Endothelial cell of umbilical vein (primary cell): ENCODE data around the gene PDE3A. TPM values are rescaled to one million over a fixed set of nuclear protein-coding genes. Genes with fewer than 3 reads are reported as not detected.

Experiments
- BruUV-seq: library from RNA; stranded (reverse); fragments of 400-500 nt; replicated peaks from 2 replicates; lab custom pipeline; 2021; lab: Mats Ljungman, UMichigan
- CTCF ChIA-PET: fragments of 300-600, 350-600 bp; sonication (Branson Sonifier 250); formaldehyde crosslinking; loops from one replicate; lab custom pipeline; 2021; ENCODE audit warnings: antibody characterized with exemption, inconsistent platforms; lab: Charles Lee
- POLR2A ChIA-PET: fragments of 300-600, 350-600 bp; sonication (Branson Sonifier 250); formaldehyde crosslinking; loops from one replicate; lab custom pipeline; 2021; ENCODE audit warnings: antibody characterized with exemption, inconsistent platforms; lab: Charles Lee
- DNase-seq: peaks from one replicate; pipeline ENCODE4 v3.0.0-alpha.2; 2011; ENCODE audit warnings: low read depth, low spot score
- FAIRE-seq: peaks from 2 replicates; lab custom pipeline; 2011; peaks lifted over from hg19 to GRCh38; lab: Jason Lieb, UNC
- H2AFZ ChIP-seq: 2 replicates; pipeline ENCODE4 v1.6.0; 2012; ENCODE audit warnings: low read depth, low read length, control low read depth, inconsistent platforms
- H3K27ac ChIP-seq: 2 replicates; pipeline ENCODE4 v1.5.1; 2011; ENCODE audit warnings: low read depth, mild to moderate bottlenecking, control low read depth, low read length, moderate library complexity; ENCODE audit not compliant: insufficient read depth
- H3K27me3 ChIP-seq, 2 experiments: 2 replicates each; pipeline versions ENCODE4 v1.6.0 to v1.6.1; 2011; ENCODE audit warnings: low read length in 2 of 2, mixed read lengths in 1 of 2; ENCODE audit not compliant: control insufficient read depth in 2 of 2, insufficient read depth in 2 of 2
- H3K36me3 ChIP-seq, 2 experiments: 2 replicates in 1 of 2; 3 replicates in 1 of 2; pipeline ENCODE4 v1.5.1; 2011; ENCODE audit warnings: low read length in 2 of 2, mild to moderate bottlenecking in 1 of 2, moderate library complexity in 1 of 2; ENCODE audit not compliant: control insufficient read depth in 2 of 2, insufficient read depth in 2 of 2; ENCODE audit errors: extremely low read depth in 1 of 2
- H3K4me1 ChIP-seq: 3 replicates; pipeline ENCODE4 v1.5.1; 2011; ENCODE audit warnings: mild to moderate bottlenecking, low read length; ENCODE audit not compliant: control insufficient read depth, insufficient read depth; ENCODE audit errors: extremely low read depth
- H3K4me2 ChIP-seq: 2 replicates; pipeline ENCODE4 v1.6.1; 2011; ENCODE audit warnings: low read length, control low read depth, mixed read lengths; ENCODE audit not compliant: insufficient read depth
- H3K4me3 ChIP-seq, 3 experiments: fragments of 200-600 bp in 1 of 3; sonication (generic), shearing (Covaris generic) in 1 of 3; replicated peaks in 1 of 3; 2 replicates each; pipeline ENCODE4 v1.5.1; 2011 to 2016; ENCODE audit warnings: control low read depth in 3 of 3, low read length in 3 of 3, mild to moderate bottlenecking in 2 of 3, inconsistent platforms in 1 of 3, low read depth in 1 of 3, moderate library complexity in 1 of 3; ENCODE audit not compliant: insufficient read depth in 1 of 3
- H3K79me2 ChIP-seq: 2 replicates; pipeline ENCODE4 v1.6.0; 2012; ENCODE audit warnings: low read length, inconsistent platforms; ENCODE audit not compliant: control insufficient read depth, insufficient read depth
- H3K9ac ChIP-seq: replicated peaks from 2 replicates; pipeline ENCODE3; 2011; ENCODE audit warnings: low read length, control low read depth; ENCODE audit not compliant: insufficient read depth; ENCODE audit errors: extremely low read depth
- H3K9me1 ChIP-seq: replicated peaks from 3 replicates; pipeline ENCODE4 v1.6.0; 2011; ENCODE audit warnings: mild to moderate bottlenecking, low read length; ENCODE audit not compliant: control insufficient read depth, insufficient read depth; ENCODE audit errors: extremely low read depth
- H3K9me3 ChIP-seq: replicated peaks from 2 replicates; pipeline ENCODE4 v1.5.1; 2012; ENCODE audit warnings: low read length, inconsistent platforms; ENCODE audit not compliant: control insufficient read depth, insufficient read depth
- H4K20me1 ChIP-seq: replicated peaks from 2 replicates; pipeline ENCODE3; 2011; ENCODE audit warnings: mild to moderate bottlenecking, low read length; ENCODE audit not compliant: control insufficient read depth, insufficient read depth; ENCODE audit errors: extremely low read depth
- CTCF ChIP-seq, 2 donors: IDR thresholded peaks; 1 replicate in 1 of 2; 2 replicates in 1 of 2; pipeline ENCODE4 v1.5.1; 2011; ENCODE audit warnings: low read length in 2 of 2, mild to moderate bottlenecking in 2 of 2, moderate library complexity in 2 of 2, control low read depth in 1 of 2, inconsistent platforms in 1 of 2, low read depth in 1 of 2; ENCODE audit not compliant: insufficient read depth in 1 of 2; ENCODE audit errors: extremely low read depth in 1 of 2
- EZH2 ChIP-seq: IDR thresholded peaks from 2 replicates; pipeline ENCODE4 v1.6.1; 2012; ENCODE audit warnings: borderline replicate concordance, low read depth, mild to moderate bottlenecking, moderate library complexity, low read length, inconsistent platforms; ENCODE audit not compliant: severe bottlenecking
- FOS ChIP-seq: IDR thresholded peaks from 2 replicates; pipeline ENCODE4 v1.6.1; 2011; ENCODE audit warnings: mild to moderate bottlenecking, low read length, moderate library complexity, borderline replicate concordance; ENCODE audit not compliant: insufficient read depth
- GATA2 ChIP-seq: IDR thresholded peaks from 2 replicates; pipeline ENCODE4 v1.7.0; 2011; ENCODE audit warnings: low read depth, mild to moderate bottlenecking, moderate library complexity, mixed read lengths, low read length; ENCODE audit not compliant: insufficient read length, insufficient read depth
- JUN ChIP-seq: IDR thresholded peaks from 2 replicates; pipeline ENCODE4 v1.6.1; 2011; ENCODE audit warnings: borderline replicate concordance, low read depth; ENCODE audit not compliant: insufficient read length, insufficient read depth
- MAX ChIP-seq: IDR thresholded peaks from 2 replicates; pipeline ENCODE4 v1.6.1; 2011; ENCODE audit not compliant: insufficient read depth, insufficient read length
- MYC ChIP-seq: IDR thresholded peaks from one replicate; pipeline ENCODE4 v1.6.1; 2011; ENCODE audit warnings: mild to moderate bottlenecking, low read depth, low read length
- POLR2A ChIP-seq: IDR thresholded peaks from 2 replicates; pipeline ENCODE4 v1.6.1; 2012; ENCODE audit warnings: low read depth, mild to moderate bottlenecking, control low read depth, low read length
- POLR2AphosphoS5 ChIP-seq: IDR thresholded peaks from 2 replicates; pipeline ENCODE4 v1.6.1; 2012; ENCODE audit warnings: low read depth, mild to moderate bottlenecking, control low read depth, low read length, moderate library complexity; ENCODE audit not compliant: insufficient read depth
- dilution Hi-C: fragments of 300-500 bp; cut with MboI; formaldehyde crosslinking; loops from one replicate; pipeline ENCODE4 v1.15.0; 2019; ENCODE audit warnings: low sequenced_read_pairs; ENCODE audit not compliant: extremely low pct_ligation_motif_present
- intact Hi-C: fragments of 100-400 bp; cut with micrococcal nuclease; formaldehyde crosslinking; loops from one replicate; pipeline ENCODE4 v1.10.0; 2022
- polyA plus RNA-seq, 4 experiments: library from polyadenylated mRNA; depleted of rRNA in 3 of 4; stranded (reverse) in 3 of 4; unstranded in 1 of 4; fragments of >200 nt; gene quantifications; 2 replicates each; pipeline versions ENCODE4 v1.2.1 to v1.2.3, GENCODE V29; 2011 to 2012; ENCODE audit warnings: missing spikeins in 1 of 4
- total RNA-seq: library from RNA; stranded (reverse); gene quantifications from 2 replicates; pipeline ENCODE4 v1.2.3, GENCODE V29; 2021

Gene PDE3A
- total and polyA plus RNA-seq, 2 donors (not counting 3 experiments of a cell fraction or from before 2014, with no cell fraction given): 14.0 to 27.4 TPM

DNA sequence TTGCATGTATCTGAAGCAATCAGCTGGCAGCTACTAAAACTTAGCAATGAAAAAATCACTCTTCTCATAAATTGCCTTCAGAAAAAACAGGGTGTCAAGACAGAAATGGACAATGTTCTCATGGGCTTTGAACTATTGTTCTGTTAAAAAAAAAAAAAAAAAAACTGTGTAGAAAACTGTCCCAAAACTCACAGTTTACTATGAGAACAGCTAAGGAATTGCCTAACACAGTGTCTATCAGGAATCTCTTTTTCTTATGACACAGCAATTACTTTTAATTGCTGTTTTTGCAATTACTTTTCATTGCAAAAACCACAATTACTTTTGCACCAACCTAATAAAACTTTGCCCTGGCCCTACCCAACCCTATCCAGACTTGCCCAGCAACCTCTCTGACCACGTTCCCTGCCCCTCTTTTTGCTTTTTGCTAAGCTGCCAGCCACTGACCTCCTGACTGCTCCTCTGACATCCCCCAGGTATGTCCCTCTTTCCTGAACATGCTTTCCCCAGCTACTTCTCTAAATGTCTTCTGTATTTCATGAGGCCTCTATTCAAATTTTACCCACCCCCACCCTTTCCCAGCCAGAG, 258.8 kb downstream of the PDE3A start:
- BruUV-seq: no TSS peak
- dilution Hi-C loops: no loop called here

More for the DNA sequence above, 258.8 kb downstream of the PDE3A start:
- ChIA-PET CTCF (interaction anchor here (0.7 to 1.5 kb wide), 4 partner anchors 14 to 711 kb away, joined by 3 to 4 read pairs (median 4); no protein-coding TSS in a partner anchor), POLR2A (no interaction called here)
- Histone ChIP-seq H3K27me3 (no peaks in the 10 kb centered on the region), H3K9me3 (no peaks in the 10 kb centered on the region), H3K9me1 (no peaks in the 10 kb centered on the region), H3K4me1 (peaks cover 11% of the 10 kb centered on the region), H3K9ac (no peak overlapping the region), H3K4me3 (no peak overlapping the region), H2AFZ (no peak overlapping the region), H3K79me2 (no peaks in the 10 kb centered on the region), H3K27ac (no peak overlapping the region), H3K36me3 (peaks cover 0 to 3% of the 10 kb centered on the region in 2 experiments), H4K20me1 (no peaks in the 10 kb centered on the region), H3K4me2 (no peak overlapping the region)
- intact Hi-C loops: no loop called here
- DNase-seq (no peak), FAIRE-seq (no peak)
- no peak for TF ChIP-seq EZH2
- TF ChIP-seq POLR2A: no peak
- TF ChIP-seq CTCF (IDR thresholded peaks at IDR 0.05; ENCODE audit: extremely low read depth in 1 of 2, insufficient read depth in 1 of 2, low read depth in 1 of 2, low read length in 2 of 2): no peak
- no peak for TF ChIP-seq POLR2AphosphoS5
- no peak for TF ChIP-seq MAX
- no peak for TF ChIP-seq GATA2
- TF ChIP-seq FOS: no peak
- TF ChIP-seq JUN: no peak
- TF ChIP-seq MYC: no peak
